Transverse colon (tissue), 4 donors: ENCODE results near the gene TCAP.

Source experiments
- POLR2AphosphoS5 ChIP-seq, 3 donors: sonication (generic); formaldehyde crosslinking; IDR thresholded peaks; one replicate each; pipeline ENCODE4 v1.6.1; 2016; ENCODE audit warnings: antibody characterized with exemption in 3 of 3
- TF ChIP-seq, protein P1 (sequence below), 5 experiments: fragments of 200-600 bp in 3 of 5; fragments of 450-650 bp in 2 of 5; sonication (generic) in 3 of 5; IDR thresholded peaks; 1 replicate in 2 of 5; 2 replicates in 3 of 5; pipeline ENCODE4 v1.5.1; 2016 to 2017; ENCODE audit warnings: antibody characterized with exemption in 5 of 5, inconsistent platforms in 3 of 5, mild to moderate bottlenecking in 2 of 5, moderate library complexity in 1 of 5

DNA sequence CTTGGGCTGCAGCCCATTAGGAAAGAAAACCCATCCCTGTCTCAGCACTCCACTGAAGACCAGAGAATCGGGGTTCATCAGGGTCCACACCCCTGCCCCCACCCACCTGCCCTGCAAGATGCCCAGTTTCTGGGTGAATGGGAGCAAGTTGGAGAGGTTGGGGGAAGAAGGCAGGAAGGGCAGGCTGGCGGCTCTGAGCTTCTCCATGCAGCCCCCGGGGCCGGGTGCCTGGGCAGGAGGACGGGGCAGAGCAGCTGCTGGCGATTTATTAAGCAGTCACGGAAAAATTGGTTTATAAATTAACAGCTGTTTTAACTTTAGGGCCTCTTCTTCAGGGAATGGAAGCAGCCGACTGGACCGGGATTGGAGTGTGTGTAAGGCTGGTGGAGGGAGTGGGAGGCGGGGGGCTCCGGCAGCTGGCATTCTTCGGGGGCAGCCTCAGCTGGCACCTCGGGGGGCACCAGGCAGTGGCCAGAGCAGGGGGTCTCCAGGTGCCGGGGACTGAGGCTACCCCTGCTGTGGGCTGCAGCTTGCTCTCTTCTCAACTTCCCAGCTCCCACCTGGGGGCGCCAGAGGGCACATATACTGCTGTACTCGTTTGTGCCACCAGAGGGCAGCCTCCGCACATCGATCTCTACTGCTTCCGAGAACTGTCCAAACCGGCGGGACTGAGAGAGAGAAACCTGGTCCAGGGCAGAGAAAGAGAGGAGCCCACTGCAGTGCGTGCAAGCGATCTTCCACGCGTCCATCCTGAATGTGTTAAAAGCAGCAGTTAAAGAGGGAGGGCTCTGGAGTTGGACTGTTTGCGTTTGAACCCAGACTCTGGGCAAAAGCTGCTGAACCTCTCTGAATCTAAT lies 43.4 kb upstream of the TCAP start:
- TF ChIP-seq, protein P1, sequence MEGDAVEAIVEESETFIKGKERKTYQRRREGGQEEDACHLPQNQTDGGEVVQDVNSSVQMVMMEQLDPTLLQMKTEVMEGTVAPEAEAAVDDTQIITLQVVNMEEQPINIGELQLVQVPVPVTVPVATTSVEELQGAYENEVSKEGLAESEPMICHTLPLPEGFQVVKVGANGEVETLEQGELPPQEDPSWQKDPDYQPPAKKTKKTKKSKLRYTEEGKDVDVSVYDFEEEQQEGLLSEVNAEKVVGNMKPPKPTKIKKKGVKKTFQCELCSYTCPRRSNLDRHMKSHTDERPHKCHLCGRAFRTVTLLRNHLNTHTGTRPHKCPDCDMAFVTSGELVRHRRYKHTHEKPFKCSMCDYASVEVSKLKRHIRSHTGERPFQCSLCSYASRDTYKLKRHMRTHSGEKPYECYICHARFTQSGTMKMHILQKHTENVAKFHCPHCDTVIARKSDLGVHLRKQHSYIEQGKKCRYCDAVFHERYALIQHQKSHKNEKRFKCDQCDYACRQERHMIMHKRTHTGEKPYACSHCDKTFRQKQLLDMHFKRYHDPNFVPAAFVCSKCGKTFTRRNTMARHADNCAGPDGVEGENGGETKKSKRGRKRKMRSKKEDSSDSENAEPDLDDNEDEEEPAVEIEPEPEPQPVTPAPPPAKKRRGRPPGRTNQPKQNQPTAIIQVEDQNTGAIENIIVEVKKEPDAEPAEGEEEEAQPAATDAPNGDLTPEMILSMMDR (IDR thresholded peaks at IDR 0.05) = peak; percentile 99 to 100 (median 100)
- TF ChIP-seq POLR2AphosphoS5 (IDR thresholded peaks at IDR 0.05) = peak in 1 of 3 donors; percentile 13
